Choroid plexus epithelial cell (primary cell): Measurements from ENCODE around the gene RBM20.
"Not testable (repeated sequence)": the region's sequence is repeated elsewhere in the genome, so short reads cannot be mapped to it uniquely, and the experiment has no call there.

Experiments used
- DNase-seq: peaks from one replicate; pipeline ENCODE4 v3.0.0-alpha.2; 2010; ENCODE audit warnings: low read depth
- H3K4me3 ChIP-seq: 2 replicates; pipeline ENCODE4 v1.5.1; 2011; ENCODE audit warnings: low read depth, mild to moderate bottlenecking, control low read depth, low read length, moderate library complexity
- TF ChIP-seq, protein P1 (sequence below): conservative IDR thresholded peaks from 2 replicates; pipeline ENCODE4 v1.5.1; 2011; ENCODE audit warnings: low read depth, mild to moderate bottlenecking, control low read depth, inconsistent platforms, low read length, moderate library complexity

RBM20 gene

DNA sequence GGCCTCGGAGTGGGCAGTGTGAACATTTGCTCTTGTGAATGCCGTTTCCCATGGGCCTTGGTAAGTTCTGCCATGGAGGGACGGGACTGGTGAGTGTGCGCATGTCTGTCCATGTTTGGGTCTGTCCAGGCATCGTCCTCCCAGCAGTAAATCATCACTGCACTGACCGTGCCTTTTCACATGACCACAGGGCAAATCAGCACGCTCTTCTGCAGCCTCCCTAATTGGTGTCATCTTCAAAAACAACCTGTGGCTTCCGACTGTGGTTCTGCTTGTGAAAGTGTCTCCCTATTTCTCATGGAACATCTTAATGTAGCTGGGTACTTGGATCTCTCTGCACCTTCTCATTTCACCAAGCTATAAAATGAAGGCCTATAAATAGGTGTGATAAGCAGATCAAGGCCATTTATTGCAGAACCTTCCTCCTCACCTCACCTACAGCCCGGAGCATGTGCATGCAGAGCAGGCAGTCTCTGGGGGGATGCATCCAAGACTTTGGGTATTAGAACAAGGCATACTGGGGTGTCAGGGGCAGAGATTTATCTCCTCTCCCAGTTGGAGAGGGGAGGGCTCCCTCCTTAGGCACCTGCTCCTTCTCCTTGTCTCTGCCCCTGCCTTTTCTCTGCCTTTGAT lies 77.4 kb downstream of the RBM20 start:
- TF ChIP-seq, protein P1, sequence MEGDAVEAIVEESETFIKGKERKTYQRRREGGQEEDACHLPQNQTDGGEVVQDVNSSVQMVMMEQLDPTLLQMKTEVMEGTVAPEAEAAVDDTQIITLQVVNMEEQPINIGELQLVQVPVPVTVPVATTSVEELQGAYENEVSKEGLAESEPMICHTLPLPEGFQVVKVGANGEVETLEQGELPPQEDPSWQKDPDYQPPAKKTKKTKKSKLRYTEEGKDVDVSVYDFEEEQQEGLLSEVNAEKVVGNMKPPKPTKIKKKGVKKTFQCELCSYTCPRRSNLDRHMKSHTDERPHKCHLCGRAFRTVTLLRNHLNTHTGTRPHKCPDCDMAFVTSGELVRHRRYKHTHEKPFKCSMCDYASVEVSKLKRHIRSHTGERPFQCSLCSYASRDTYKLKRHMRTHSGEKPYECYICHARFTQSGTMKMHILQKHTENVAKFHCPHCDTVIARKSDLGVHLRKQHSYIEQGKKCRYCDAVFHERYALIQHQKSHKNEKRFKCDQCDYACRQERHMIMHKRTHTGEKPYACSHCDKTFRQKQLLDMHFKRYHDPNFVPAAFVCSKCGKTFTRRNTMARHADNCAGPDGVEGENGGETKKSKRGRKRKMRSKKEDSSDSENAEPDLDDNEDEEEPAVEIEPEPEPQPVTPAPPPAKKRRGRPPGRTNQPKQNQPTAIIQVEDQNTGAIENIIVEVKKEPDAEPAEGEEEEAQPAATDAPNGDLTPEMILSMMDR: no peak
- no peak for DNase-seq
- no peak overlapping the region for H3K4me3 ChIP-seq

- TF ChIP-seq, protein P1: no peak
- DNase-seq: no peak
- H3K4me3 ChIP-seq: no peak overlapping the region
These were observed 79.2 kb downstream of the RBM20 start for GRCh38 chr10:110723224-110723891.

DNA sequence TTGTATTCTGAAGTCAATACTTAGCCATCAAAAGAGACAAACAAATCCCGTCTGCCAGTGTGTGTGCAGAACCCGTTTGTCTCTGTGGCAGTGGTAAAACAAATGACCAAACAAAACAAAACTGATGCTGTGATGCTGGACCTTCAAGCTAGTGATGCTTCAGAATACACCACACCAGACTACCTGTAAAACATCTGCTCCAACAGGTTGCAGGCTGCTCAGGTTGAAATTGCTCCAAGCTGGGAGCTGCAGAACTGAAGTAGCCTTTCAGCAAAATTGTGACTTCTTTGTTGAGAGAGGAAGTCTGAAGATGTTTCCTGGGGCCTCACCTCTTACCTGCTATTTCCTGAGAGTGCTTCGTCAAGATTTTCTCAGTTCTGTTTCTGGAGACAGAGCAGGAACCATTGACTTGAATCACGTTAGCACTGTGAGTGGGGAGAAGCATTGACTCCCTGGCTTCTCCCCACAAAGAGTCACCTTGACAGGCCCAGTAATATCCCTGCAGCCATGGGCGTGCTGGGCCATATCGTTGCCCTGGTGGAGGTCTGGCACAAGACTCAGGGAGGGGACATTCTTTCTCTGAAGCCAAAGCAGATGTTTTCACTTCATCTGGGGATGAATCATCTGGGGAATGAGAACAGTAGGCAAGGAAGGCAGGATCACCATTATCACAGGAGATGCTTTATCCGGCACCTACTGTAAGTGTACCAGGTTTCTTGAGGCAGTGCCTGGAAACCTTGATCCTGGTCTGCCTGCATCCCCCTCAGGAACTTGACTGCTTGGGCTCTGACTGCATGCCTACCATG lies 80.2 kb downstream of the RBM20 start:
- no peak overlapping the region for H3K4me3 ChIP-seq
- no peak for DNase-seq

GRCh38 chr10:110724937-110725336 lies 80.8 kb downstream of the RBM20 start:
- TF ChIP-seq, protein P1: no peak
- no peak for DNase-seq

More for the DNA sequence above, 80.2 kb downstream of the RBM20 start:
- TF ChIP-seq, protein P1: no peak

GRCh38 chr10:110725801-110726630 lies 81.9 kb downstream of the RBM20 start:
- TF ChIP-seq, protein P1: no peak
- no peak overlapping the region for H3K4me3 ChIP-seq
- peak; percentile 74 for DNase-seq

More at GRCh38 chr10:110724937-110725336, 80.8 kb downstream of the RBM20 start:
- H3K4me3 ChIP-seq: no peak overlapping the region

- H3K4me3 ChIP-seq, DNase-seq: not testable (repeated sequence)
These were observed 83.6 kb downstream of the RBM20 start for GRCh38 chr10:110727785-110728184.
